Smooth muscle cell (in vitro differentiated cells): Measurements from ENCODE around the gene MED22. TPM values are rescaled to one million over a fixed set of nuclear protein-coding genes. Genes with fewer than 3 reads are reported as not detected.
"Not testable (repeated sequence)": the region's sequence is repeated elsewhere in the genome, so short reads cannot be mapped to it uniquely, and the experiment has no call there.

Source experiments
- DNase-seq: peaks from one replicate; lab custom pipeline; 2025; ENCODE audit not compliant: unreplicated experiment; lab: John Stamatoyannopoulos, UW
- H2AFZ ChIP-seq: fragments of 200-600 bp; sonication (generic); 2 replicates; pipeline ENCODE4 v1.6.0; 2016; ENCODE audit warnings: antibody characterized with exemption, low read depth, mild to moderate bottlenecking
- H3F3A ChIP-seq: fragments of 200-600 bp; sonication (generic); 2 replicates; pipeline ENCODE4 v1.6.0; 2017; ENCODE audit warnings: antibody characterized with exemption, low read depth
- H3K27ac ChIP-seq: fragments of 200-600 bp; sonication (generic); 2 replicates; pipeline ENCODE4 v1.5.1; 2016; ENCODE audit warnings: low read depth, mild to moderate bottlenecking
- H3K27me3 ChIP-seq: fragments of 200-600 bp; sonication (generic); 2 replicates; pipeline ENCODE4 v1.6.1; 2016; ENCODE audit warnings: low read depth, mild to moderate bottlenecking
- H3K36me3 ChIP-seq: fragments of 200-600 bp; sonication (generic); 2 replicates; pipeline ENCODE4 v1.5.1; 2016; ENCODE audit warnings: low read depth
- H3K4me1 ChIP-seq: fragments of 200-600 bp; sonication (generic); 2 replicates; pipeline ENCODE4 v1.5.1; 2016; ENCODE audit warnings: low read depth
- H3K4me2 ChIP-seq: fragments of 200-600 bp; sonication (generic); 2 replicates; pipeline ENCODE4 v1.6.0; 2016; ENCODE audit warnings: mild to moderate bottlenecking
- H3K4me3 ChIP-seq: fragments of 200-600 bp; sonication (generic); 2 replicates; pipeline ENCODE4 v1.5.1; 2016; ENCODE audit warnings: mild to moderate bottlenecking
- H3K79me2 ChIP-seq: fragments of 200-600 bp; sonication (generic); 2 replicates; pipeline ENCODE4 v1.6.0; 2016; ENCODE audit warnings: low read depth, mild to moderate bottlenecking
- H3K9ac ChIP-seq: fragments of 200-600 bp; sonication (generic); 2 replicates; pipeline ENCODE4 v1.6.0; 2016; ENCODE audit warnings: low read depth
- H3K9me3 ChIP-seq: fragments of 200-600 bp; sonication (generic); replicated peaks from 2 replicates; pipeline ENCODE4 v1.5.1; 2016; ENCODE audit warnings: low read depth
- H4K20me1 ChIP-seq: fragments of 200-600 bp; sonication (generic); 2 replicates; pipeline ENCODE4 v1.6.0; 2016; ENCODE audit warnings: low read depth
- WGBS: methylation state at CpG from one replicate; pipeline ENCODE4 v1.1.7; 2016; ENCODE audit warnings: low lambda C conversion rate; 5-methylcytosine and 5-hydroxymethylcytosine counted together
- polyA plus RNA-seq: library from polyadenylated mRNA; unstranded; fragments of >200 nt; fragmentation: Nextera tagmentation; extraction: Ambion mirVana; gene quantifications from 2 replicates; pipeline ENCODE4 v1.2.1, GENCODE V29; 2016
- total RNA-seq: library from RNA; depleted of rRNA; stranded (reverse); fragments of >200 nt; gene quantifications from 2 replicates; pipeline ENCODE4 v1.2.3, GENCODE V29; 2014
- TF ChIP-seq, protein P1 (sequence below): fragments of 200-600 bp; sonication (generic); IDR thresholded peaks from 2 replicates; pipeline ENCODE4 v1.5.1; 2017; ENCODE audit warnings: borderline replicate concordance, mild to moderate bottlenecking, antibody characterized with exemption; ENCODE audit not compliant: insufficient read depth, poor library complexity, severe bottlenecking

The MED22 gene
- total and polyA plus RNA-seq, 2 experiments from 2014 or later, result 9.0 to 17.9 TPM

GRCh38 chr9:133393399-133393798, 45.5 kb upstream of the MED22 start:
- 100% methylated on average over 1 of the region's 3 CpGs for WGBS
- Histone ChIP-seq H3K27ac (no peak overlapping the region), H4K20me1 (no peaks in the 10 kb centered on the region), H2AFZ (no peak overlapping the region), H3K4me2 (no peak overlapping the region), H3F3A (no peaks in the 10 kb centered on the region), H3K9ac (no peak overlapping the region), H3K36me3 (no peaks in the 10 kb centered on the region), H3K27me3 (no peaks in the 10 kb centered on the region), H3K4me3 (no peak overlapping the region), H3K79me2 (no peaks in the 10 kb centered on the region), H3K9me3 (no peaks in the 10 kb centered on the region), H3K4me1 (no peaks in the 10 kb centered on the region)
- TF ChIP-seq, protein P1, sequence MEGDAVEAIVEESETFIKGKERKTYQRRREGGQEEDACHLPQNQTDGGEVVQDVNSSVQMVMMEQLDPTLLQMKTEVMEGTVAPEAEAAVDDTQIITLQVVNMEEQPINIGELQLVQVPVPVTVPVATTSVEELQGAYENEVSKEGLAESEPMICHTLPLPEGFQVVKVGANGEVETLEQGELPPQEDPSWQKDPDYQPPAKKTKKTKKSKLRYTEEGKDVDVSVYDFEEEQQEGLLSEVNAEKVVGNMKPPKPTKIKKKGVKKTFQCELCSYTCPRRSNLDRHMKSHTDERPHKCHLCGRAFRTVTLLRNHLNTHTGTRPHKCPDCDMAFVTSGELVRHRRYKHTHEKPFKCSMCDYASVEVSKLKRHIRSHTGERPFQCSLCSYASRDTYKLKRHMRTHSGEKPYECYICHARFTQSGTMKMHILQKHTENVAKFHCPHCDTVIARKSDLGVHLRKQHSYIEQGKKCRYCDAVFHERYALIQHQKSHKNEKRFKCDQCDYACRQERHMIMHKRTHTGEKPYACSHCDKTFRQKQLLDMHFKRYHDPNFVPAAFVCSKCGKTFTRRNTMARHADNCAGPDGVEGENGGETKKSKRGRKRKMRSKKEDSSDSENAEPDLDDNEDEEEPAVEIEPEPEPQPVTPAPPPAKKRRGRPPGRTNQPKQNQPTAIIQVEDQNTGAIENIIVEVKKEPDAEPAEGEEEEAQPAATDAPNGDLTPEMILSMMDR, result no peak
- DNase-seq, result no peak

- not testable (repeated sequence) for H3K27me3 ChIP-seq, DNase-seq, H3K4me1 ChIP-seq, H3K4me2 ChIP-seq, H3K9me3 ChIP-seq, H4K20me1 ChIP-seq, H3K9ac ChIP-seq, H3K79me2 ChIP-seq, H2AFZ ChIP-seq, H3K36me3 ChIP-seq, H3F3A ChIP-seq, H3K4me3 ChIP-seq, H3K27ac ChIP-seq
- whole genome bisulfite sequencing, result 95% methylated on average over 3 of the region's 3 CpGs
These were observed 44.4 kb upstream of the MED22 start for GRCh38 chr9:133392308-133392707.

- H3K27ac ChIP-seq, H3K4me1 ChIP-seq: not testable (repeated sequence)
These were observed 43.5 kb upstream of the MED22 start for GRCh38 chr9:133391449-133391848.

DNA sequence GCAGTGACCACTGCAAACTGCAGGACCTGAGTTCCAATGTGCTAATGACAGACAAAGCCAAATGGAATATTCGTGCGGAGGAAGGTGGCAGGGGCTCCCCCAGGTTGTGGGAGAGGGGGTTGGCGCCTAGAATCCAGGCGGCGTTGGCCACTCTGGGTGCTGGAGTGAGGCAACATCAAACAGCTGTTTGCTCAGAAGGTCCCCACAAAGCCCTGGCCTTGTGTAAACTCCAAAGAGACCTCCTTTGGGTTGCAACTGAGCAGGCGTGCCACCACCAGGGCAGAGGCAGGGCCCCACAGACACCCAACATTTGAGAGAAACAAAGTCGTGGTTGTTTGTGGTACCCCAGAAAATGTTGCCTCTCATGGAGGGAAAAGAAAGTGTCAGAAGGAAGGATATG, 42.8 kb upstream of the MED22 start:
- no peak for DNase-seq
- 93% methylated on average over 7 of the region's 7 CpGs for WGBS
- Histone ChIP-seq H3K9me3 (no peaks in the 10 kb centered on the region), H3K4me3 (no peak overlapping the region), H3K36me3 (no peaks in the 10 kb centered on the region), H4K20me1 (no peaks in the 10 kb centered on the region), H3K9ac (no peak overlapping the region), H3K27me3 (no peaks in the 10 kb centered on the region), H3K79me2 (no peaks in the 10 kb centered on the region), H3F3A (no peaks in the 10 kb centered on the region), H3K4me2 (no peak overlapping the region), H2AFZ (no peak overlapping the region), H3K4me1 (no peaks in the 10 kb centered on the region), H3K27ac (no peak overlapping the region)
- TF ChIP-seq, protein P1, result no peak

More at GRCh38 chr9:133391449-133391848, 43.5 kb upstream of the MED22 start:
- not testable (repeated sequence) for H3K9ac ChIP-seq, H3K9me3 ChIP-seq, H3K36me3 ChIP-seq, H3K4me2 ChIP-seq, DNase-seq, H4K20me1 ChIP-seq, H3F3A ChIP-seq, H3K79me2 ChIP-seq, H3K4me3 ChIP-seq, H3K27me3 ChIP-seq, H2AFZ ChIP-seq
- WGBS, result 72% methylated on average over 3 of the region's 4 CpGs

DNA sequence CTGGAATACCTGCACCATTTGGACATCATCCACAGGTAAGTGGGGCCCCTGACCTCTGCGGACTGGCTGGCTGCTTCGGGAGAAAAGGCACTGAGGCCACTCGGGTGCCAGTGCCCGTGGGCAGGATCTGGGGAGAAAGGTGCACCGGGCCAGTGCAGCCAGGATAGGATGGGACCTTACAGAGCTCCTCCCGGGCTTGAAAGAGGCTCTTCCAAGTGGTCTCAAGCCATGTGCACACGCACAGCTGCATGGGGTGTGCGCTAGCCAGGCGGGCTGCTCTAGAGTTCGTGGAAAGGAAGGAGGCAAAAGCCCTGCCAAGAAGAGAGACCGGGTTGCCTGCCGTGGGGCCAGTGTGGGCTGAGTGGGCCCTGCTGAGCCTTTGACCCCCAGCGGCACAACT, 41.6 kb upstream of the MED22 start:
- Histone ChIP-seq H3K4me3 (no peak overlapping the region), H3K9ac (no peak overlapping the region), H3K4me1 (no peaks in the 10 kb centered on the region), H3K79me2 (no peaks in the 10 kb centered on the region), H3K27ac (no peak overlapping the region), H3K9me3 (no peaks in the 10 kb centered on the region), H3K27me3 (no peaks in the 10 kb centered on the region), H4K20me1 (no peaks in the 10 kb centered on the region), H3K4me2 (no peak overlapping the region), H2AFZ (no peak overlapping the region), H3K36me3 (no peaks in the 10 kb centered on the region), H3F3A (no peaks in the 10 kb centered on the region)
- DNase-seq, result no peak
- TF ChIP-seq, protein P1, result no peak
- WGBS, result 94% methylated on average over 13 of the region's 13 CpGs
